Prostate gland (tissue), 2 donors: Measurements from ENCODE around the gene ELMO3. TPM values are rescaled to one million over a fixed set of nuclear protein-coding genes. Genes with fewer than 3 reads are reported as not detected.

Source experiments
- DNase-seq: peaks from one replicate; pipeline ENCODE4 v3.0.0-alpha.2; 2019; ENCODE audit warnings: low spot score
- H3K27ac ChIP-seq, 2 donors: fragments of 200-600 bp; sonication (generic); 2 replicates each; pipeline ENCODE4 v1.5.1; 2017 to 2019
- H3K27me3 ChIP-seq: fragments of 200-600 bp; sonication (generic); replicated peaks from 2 replicates; pipeline ENCODE4 v1.5.1; 2019; ENCODE audit not compliant: insufficient read depth
- H3K36me3 ChIP-seq, 2 donors: fragments of 200-600 bp; sonication (generic); 1 replicate in 1 of 2; 2 replicates in 1 of 2; pipeline versions ENCODE4 v1.5.1 to v1.8.1; 2017 to 2019
- H3K4me1 ChIP-seq: fragments of 200-600 bp; sonication (generic); replicated peaks from 2 replicates; pipeline ENCODE4 v1.5.1; 2019
- H3K4me3 ChIP-seq, 2 donors: fragments of 200-600 bp; sonication (generic); 2 replicates each; pipeline ENCODE4 v1.5.1; 2017 to 2019
- H3K9me3 ChIP-seq: fragments of 200-600 bp; sonication (generic); 2 replicates; pipeline ENCODE4 v1.5.1; 2017
- POLR2A ChIP-seq: fragments of 450-650 bp; IDR thresholded peaks from one replicate; pipeline ENCODE4 v1.6.1; 2016; ENCODE audit warnings: antibody characterized with exemption, mild to moderate bottlenecking
- POLR2AphosphoS5 ChIP-seq: sonication (generic); formaldehyde crosslinking; IDR thresholded peaks from one replicate; pipeline ENCODE4 v1.6.1; 2017; ENCODE audit warnings: antibody characterized with exemption
- WGBS: methylation state at CpG from one replicate; pipeline ENCODE4 v1.1.5; 2018; 5-methylcytosine and 5-hydroxymethylcytosine counted together
- intact Hi-C: fragments of 100-400 bp; cut with DNase I; formaldehyde crosslinking; loops from one replicate; pipeline ENCODE4 v1.14.2; 2022
- total RNA-seq, 2 donors: library from RNA; depleted of rRNA; stranded (reverse); fragments of >200 nt; gene quantifications; one replicate each; pipeline ENCODE4 v1.1.0, GENCODE V29; 2016
- TF ChIP-seq, protein P1 (sequence below), 4 experiments: fragments of 200-600 bp in 2 of 4; fragments of 450-650 bp in 2 of 4; sonication (generic) in 2 of 4; IDR thresholded peaks; 1 replicate in 3 of 4; 2 replicates in 1 of 4; pipeline ENCODE4 v1.5.1; 2016 to 2019; ENCODE audit warnings: antibody characterized with exemption in 4 of 4, mild to moderate bottlenecking in 2 of 4, moderate library complexity in 2 of 4

ELMO3 gene
- total RNA-seq, 2 donors from 2014 or later: 24.8 to 36.7 TPM

DNA sequence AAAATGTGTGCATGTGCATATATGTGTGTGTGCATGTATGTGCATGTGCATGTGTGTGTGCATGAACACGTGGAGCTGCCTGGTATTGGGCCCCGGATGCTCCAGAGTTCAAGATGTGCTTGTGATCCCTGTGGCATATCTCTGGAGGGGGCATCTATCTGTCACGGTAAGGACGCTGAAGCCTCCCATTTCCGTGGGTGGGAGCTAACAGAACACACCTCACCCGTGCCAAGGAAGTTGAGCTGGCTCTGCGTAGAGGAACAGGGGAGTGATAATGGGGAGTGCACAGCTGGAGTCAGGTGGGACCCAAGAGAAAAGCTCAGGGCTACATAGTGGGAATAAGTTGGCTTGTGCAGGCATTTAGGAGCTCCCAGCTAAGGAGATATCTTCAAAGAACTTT, 12.7 kb downstream of the ELMO3 start:
- no peak for TF ChIP-seq POLR2A
- WGBS: 76% methylated on average over 7 of the region's 7 CpGs
- intact Hi-C loops: no loop called here

DNA sequence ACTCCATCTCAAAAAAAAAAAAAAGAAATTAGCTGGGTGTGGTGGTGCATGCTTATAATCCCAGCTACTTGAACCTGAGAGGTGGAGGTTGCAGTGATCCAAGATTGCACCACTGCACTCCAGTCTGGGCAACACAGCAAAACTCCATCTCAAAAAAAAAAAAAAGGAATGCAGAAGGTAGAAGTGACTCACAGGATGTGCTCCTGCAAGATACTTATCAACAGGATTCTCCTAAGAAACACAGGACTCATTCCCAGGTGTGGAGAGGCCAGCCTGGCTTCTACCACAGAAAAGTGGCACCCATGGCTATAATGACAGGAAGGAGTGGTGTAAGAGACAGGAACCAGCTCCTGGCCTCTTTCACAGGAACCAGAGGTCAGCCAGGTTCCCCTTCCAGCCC, 13.8 kb downstream of the ELMO3 start:
- intact Hi-C loops: no loop called here
- TF ChIP-seq, protein P1, sequence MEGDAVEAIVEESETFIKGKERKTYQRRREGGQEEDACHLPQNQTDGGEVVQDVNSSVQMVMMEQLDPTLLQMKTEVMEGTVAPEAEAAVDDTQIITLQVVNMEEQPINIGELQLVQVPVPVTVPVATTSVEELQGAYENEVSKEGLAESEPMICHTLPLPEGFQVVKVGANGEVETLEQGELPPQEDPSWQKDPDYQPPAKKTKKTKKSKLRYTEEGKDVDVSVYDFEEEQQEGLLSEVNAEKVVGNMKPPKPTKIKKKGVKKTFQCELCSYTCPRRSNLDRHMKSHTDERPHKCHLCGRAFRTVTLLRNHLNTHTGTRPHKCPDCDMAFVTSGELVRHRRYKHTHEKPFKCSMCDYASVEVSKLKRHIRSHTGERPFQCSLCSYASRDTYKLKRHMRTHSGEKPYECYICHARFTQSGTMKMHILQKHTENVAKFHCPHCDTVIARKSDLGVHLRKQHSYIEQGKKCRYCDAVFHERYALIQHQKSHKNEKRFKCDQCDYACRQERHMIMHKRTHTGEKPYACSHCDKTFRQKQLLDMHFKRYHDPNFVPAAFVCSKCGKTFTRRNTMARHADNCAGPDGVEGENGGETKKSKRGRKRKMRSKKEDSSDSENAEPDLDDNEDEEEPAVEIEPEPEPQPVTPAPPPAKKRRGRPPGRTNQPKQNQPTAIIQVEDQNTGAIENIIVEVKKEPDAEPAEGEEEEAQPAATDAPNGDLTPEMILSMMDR (IDR thresholded peaks at IDR 0.05): no peak
- TF ChIP-seq POLR2AphosphoS5 (no peak), POLR2A (no peak)
- no peak overlapping the region for H3K27ac ChIP-seq
- no peaks in the 10 kb centered on the region for H3K36me3 ChIP-seq
- no peak overlapping the region for H3K4me3 ChIP-seq
- no peaks in the 10 kb centered on the region for H3K27me3 ChIP-seq
- no peaks in the 10 kb centered on the region for H3K4me1 ChIP-seq
- no peak for DNase-seq
- no peaks in the 10 kb centered on the region for H3K9me3 ChIP-seq

More for the DNA sequence above, 12.7 kb downstream of the ELMO3 start:
- H3K9me3 ChIP-seq: no peaks in the 10 kb centered on the region
- DNase-seq: no peak
- no peaks in the 10 kb centered on the region for H3K4me1 ChIP-seq
- H3K27ac ChIP-seq: no peak overlapping the region
- H3K4me3 ChIP-seq: no peak overlapping the region
- H3K36me3 ChIP-seq: no peaks in the 10 kb centered on the region
- H3K27me3 ChIP-seq: no peaks in the 10 kb centered on the region

GRCh38 chr16:67213197-67214019, 14.5 kb downstream of the ELMO3 start:
- 77% methylated on average over 8 of the region's 8 CpGs for WGBS
- intact Hi-C loops: no loop called here

DNA sequence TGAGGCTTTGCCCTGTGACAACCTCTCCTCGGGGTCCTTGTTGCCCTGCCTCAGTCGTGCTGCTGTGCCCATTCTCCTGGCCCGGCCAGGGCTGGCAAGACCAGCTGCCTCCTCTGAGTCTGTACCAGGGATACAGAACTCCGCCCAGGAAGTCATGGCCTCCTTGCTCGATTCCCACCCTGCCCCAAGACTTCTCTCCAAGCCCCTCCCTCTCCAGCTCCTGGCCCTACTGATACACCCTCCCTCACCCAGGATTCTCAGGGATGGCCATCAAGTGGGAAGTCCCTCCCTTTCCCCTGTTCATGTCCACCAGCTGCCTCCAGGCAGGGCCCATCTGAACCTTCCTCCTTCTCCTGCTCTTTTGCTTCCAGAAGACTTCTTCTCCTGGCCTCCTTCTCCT, 16.8 kb downstream of the ELMO3 start:
- Histone ChIP-seq H3K4me1 (no peaks in the 10 kb centered on the region), H3K36me3 (no peaks in the 10 kb centered on the region), H3K9me3 (no peaks in the 10 kb centered on the region), H3K27ac (no peak overlapping the region), H3K27me3 (no peaks in the 10 kb centered on the region), H3K4me3 (no peak overlapping the region)
- TF ChIP-seq POLR2A: no peak
- TF ChIP-seq, protein P1 (IDR thresholded peaks at IDR 0.05): no peak
- TF ChIP-seq POLR2AphosphoS5: no peak
- intact Hi-C loops: no loop called here
- no peak for DNase-seq
- WGBS: 79% methylated on average over 5 of the region's 5 CpGs

More at GRCh38 chr16:67213197-67214019, 14.5 kb downstream of the ELMO3 start:
- Histone ChIP-seq H3K9me3 (no peaks in the 10 kb centered on the region), H3K36me3 (no peaks in the 10 kb centered on the region), H3K4me3 (no peak overlapping the region), H3K27ac (no peak overlapping the region), H3K4me1 (no peaks in the 10 kb centered on the region), H3K27me3 (no peaks in the 10 kb centered on the region)
- TF ChIP-seq POLR2A (no peak), POLR2AphosphoS5 (no peak)
- TF ChIP-seq, protein P1 (IDR thresholded peaks at IDR 0.05): no peak
- no peak for DNase-seq

DNA sequence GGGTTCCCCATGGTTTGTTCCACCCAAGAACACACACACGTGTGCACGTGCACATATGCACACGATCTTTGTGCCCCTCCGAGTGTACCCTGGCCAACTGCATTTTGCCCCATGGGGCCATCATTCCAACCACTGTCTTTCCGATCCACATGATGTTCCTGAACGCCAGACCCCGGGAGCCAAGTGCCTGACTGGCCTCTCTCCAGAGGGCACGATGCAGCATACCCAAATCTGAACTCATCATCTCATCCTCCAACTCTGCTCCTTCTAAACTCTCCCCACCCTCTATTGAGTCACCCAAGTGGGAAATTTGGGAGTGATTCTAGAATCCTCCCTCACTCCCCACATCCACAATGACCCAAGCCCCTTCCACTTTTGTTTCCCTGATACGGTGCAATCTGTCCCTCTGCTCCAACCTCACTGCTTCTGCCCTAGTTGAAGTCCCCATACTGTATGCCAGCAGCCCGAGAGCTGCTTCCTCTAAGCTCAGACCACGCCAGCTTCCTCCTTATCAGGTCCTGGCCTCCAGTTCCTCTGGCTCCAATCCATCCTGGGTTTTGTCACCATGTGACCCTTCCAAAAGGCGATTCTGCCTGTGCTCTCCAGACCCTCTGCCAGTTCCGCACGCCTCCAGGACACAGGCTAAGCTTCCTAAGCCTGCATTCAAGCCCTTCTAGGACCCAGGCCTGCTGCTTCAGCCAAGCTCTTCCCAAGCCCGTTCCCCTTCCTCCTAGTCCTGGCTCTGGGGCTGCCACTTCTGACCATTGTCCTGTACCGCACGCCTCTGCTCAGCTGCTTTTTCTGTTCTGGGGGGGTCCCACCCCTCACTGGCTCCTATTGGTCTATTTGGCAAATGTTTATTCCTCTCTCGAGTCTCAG, 17.9 kb downstream of the ELMO3 start:
- WGBS: 77% methylated on average over 18 of the region's 18 CpGs
- DNase-seq: no peak
- no peaks in the 10 kb centered on the region for H3K27me3 ChIP-seq
- no peaks in the 10 kb centered on the region for H3K9me3 ChIP-seq
- H3K4me1 ChIP-seq: no peaks in the 10 kb centered on the region
- no peaks in the 10 kb centered on the region for H3K36me3 ChIP-seq
- TF ChIP-seq, protein P1 (IDR thresholded peaks at IDR 0.05): no peak
- TF ChIP-seq POLR2A (no peak), POLR2AphosphoS5 (no peak)
- intact Hi-C loops: no loop called here
- no peak overlapping the region for H3K27ac ChIP-seq
- no peak overlapping the region for H3K4me3 ChIP-seq
